GM18498 (cell line): Measurements from ENCODE around the gene ZSCAN16.

Source experiments
- ATAC-seq: cut with Tn5 transposase; IDR thresholded peaks from one replicate; pipeline ENCODE4 v1.9.1; 2021; ENCODE audit warnings: mild to moderate bottlenecking, moderate library complexity; ENCODE audit not compliant: unreplicated experiment

The ZSCAN16 gene

DNA sequence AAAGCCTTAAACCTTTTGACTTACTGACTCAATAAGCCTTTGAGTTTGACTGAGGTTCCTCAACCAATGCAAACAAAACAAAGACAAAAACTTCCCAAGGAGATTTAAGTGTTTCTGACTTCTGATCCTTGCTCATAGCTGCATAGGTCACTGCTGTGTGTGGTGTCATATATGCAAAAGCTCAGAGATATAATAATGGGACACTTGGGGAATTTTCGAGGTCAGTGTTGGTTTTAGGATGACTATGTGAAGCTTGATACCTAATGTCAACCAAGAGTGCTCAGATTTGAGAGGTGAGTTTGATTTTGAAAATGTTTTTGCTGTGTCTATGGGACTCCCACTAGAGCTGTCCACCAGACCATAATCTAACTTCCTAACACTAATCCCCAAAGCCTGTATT lies 43.5 kb downstream of the ZSCAN16 start:
- no peak for ATAC-seq

DNA sequence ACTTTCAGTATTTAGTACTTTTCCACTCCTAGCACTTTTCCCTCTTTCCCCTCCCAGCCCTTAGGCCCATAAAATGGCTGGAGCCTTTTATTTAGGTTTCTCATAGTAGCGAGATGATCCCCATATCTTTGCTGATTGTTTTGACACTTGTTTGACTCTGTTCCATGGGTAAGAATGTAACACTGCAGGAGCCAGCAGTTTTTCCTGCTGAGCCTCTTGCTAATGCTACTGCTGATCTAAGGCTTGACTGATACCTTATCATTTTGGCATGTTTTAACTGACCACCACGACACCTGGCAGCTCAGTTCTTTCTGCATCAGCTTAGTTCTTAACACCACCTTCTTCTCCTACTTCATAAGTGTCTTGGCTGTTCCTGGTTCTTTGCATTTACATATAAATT lies 46.9 kb downstream of the ZSCAN16 start:
- ATAC-seq: no peak

GRCh38 chr6:28172006-28172405 lies 47.6 kb downstream of the ZSCAN16 start:
- no peak for ATAC-seq

DNA sequence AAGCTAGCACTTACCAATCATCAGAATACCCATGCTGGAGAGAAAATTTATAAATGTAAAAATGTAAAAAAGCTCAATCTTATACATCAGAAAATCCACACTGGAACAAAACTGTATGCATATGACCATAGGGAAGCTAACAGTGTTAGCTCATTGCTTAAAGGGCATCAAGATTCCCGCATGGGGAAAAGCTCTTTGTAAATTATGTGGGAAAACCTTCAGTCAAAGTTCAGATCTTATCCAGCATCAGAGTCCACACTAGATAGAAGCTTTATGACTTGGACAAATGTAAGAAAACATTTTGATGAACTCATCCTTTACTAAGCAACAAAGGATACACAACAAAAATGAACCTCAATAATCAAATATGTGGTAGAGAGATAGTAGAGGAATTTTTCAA lies 52.0 kb downstream of the ZSCAN16 start:
- ATAC-seq: no peak
